ENCODE measurements around the gene HNRNPK.
A peak's percentile ranks its signal among the peaks of the same experiment; 100 is the strongest.

HNRNPK gene

DNA sequence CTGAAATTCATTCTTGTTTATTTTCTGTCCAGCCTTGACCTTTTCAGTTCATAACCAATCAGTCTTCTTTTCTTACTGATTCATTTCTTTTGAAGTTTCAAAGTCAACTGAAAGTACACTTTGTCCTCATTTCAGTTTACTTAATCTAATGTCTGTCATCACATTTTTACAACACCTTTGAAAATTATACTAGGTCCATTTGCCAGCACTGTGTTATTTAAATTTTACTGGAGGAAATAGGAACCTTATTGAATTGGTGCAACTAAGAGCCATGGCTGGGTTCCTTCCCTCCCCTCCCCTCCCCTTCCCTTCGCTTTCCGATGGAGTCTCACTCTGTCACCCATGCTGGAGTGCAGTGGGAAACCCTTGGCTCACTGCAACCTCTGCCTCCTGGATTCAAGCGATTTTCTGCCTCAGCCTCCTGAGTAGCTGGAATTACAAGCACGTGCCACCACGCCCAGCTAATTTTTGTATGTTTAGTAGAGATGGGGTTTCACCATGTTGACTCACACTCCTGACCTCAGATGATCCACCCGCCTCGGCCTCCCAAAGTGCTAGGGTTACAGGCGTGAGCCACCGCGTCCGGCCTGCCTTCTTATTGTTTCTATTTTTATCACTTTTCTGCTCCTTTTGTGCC, 6.9 kb upstream of the HNRNPK start:
- H3K27ac Mint-ChIP-seq: no peak overlapping the region
- H3K4me3 Mint-ChIP-seq: no peak overlapping the region

DNA sequence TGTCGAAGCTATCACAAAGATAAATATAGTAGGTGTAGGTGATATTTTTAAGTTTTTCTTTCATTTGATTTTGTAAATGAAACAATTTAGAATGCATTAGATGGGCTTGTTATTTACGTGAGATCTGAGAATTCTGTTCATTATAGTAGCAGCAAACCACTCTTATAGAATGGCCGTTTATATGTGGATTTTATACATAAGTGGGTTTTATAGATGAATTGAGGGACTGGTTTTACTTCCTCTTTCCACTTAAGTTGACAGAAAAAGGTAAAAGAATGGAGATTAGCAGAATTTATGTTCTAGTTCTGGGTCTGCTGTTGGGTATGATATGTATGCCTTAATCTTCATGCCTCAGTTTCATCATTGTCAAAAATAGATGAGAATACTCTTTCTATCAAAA, 6.2 kb upstream of the HNRNPK start:
- Mint-ChIP-seq H3K36me3 (ENCODE audit: low read depth) (peaks cover 29% of the 10 kb centered on the region), H3K27me3 (ENCODE audit: low read depth) (no peaks in the 10 kb centered on the region), H3K9me3 (no peaks in the 10 kb centered on the region), H3K27ac (no peak overlapping the region), H3K4me1 (ENCODE audit: low read depth) (peaks cover 28% of the 10 kb centered on the region), H3K4me3 (no peak overlapping the region)

More for the DNA sequence above, 6.9 kb upstream of the HNRNPK start:
- Mint-ChIP-seq H3K9me3 (no peaks in the 10 kb centered on the region), H3K36me3 (ENCODE audit: low read depth) (peaks cover 31% of the 10 kb centered on the region), H3K27me3 (ENCODE audit: low read depth) (no peaks in the 10 kb centered on the region), H3K4me1 (ENCODE audit: low read depth) (peaks cover 25% of the 10 kb centered on the region)

DNA sequence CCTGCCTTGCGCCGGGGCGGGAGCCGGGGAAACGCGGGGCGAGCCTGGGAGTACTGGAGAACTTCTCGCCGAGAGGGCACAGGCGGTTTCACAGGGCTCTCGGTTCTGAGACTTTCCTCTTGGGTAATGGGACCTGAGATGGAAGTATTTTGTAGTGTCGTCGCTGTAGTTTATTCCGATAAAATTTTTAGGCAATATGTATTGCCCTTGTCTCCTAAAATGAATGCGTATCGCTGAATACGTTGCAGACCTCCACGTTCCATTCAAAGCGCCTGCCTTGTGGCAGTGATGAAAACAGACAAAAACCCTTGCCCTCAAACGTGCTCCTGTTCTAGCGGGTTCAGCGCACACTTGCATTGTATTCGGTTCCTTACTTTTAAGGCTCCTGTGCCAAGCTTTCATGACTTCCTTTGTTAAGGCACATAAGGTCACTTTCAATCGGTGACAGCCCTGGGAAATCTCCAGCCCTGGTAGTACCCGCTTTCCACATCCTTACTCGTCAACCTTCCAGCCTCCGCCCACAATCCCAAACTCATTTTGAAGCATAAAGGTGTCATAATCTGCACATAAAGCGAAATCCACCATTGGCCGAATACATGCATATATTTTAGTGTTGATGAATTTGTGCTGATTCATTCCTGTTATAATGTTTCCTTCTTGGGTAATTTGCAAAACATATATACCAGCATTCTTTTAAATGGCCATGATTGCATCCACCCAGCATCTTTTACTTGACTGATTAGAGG, 1.3 kb upstream of the HNRNPK start:
- H3K4me1 Mint-ChIP-seq (ENCODE audit: low read depth): peaks cover 34% of the 10 kb centered on the region
- H3K27me3 Mint-ChIP-seq (ENCODE audit: low read depth): no peaks in the 10 kb centered on the region
- peak overlapping the region; percentile 84 for H3K27ac Mint-ChIP-seq
- H3K36me3 Mint-ChIP-seq (ENCODE audit: low read depth): peaks cover 33% of the 10 kb centered on the region
- no peaks in the 10 kb centered on the region for H3K9me3 Mint-ChIP-seq
- peak overlapping the region; percentile 96 for H3K4me3 Mint-ChIP-seq

DNA sequence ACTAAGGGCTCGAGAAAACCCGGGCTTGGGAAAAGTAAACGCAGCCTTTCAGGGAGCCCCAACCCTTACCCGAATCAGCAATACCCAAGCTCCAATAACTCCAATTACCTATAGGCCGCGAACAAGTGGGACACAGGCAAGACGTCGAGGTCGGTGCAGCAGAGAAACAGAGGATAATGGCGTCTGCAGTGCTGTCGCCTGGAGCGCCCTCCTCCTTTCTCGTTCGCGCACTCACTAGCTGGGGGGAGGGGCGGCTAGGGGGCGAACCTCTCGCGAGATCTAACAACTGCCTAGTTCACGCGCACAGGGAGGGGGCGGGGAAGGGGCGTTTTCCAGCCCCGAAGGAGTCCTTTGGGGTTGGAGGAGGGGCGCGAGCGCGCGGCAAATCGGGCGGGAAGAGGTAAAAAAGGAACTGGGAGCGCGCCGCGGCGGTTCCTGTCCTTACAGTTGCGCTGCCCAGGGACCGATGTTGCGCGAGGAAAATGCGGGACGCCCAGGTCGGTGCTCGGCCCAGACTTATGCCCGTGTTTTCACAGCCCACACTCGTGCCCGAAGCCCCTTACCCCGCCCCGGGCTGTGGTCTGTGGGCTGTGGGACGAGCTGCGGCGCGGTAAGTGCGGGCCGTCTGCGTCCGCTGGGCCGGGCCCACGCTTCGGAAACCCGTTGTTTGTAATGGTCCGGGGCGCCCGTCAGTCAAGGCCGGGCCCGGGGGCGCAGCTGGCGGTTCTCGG, 545 bp upstream of the HNRNPK start, which contains the start of gene RMI1:
RMI1 (plus strand) TSS at position 411 of the 731 bp plus-strand sequence. CDS start 20,182 bp downstream, outside the sequence.
- Mint-ChIP-seq H3K27ac (peak within 1 kb of the TSS; percentile 100), H3K4me1 (ENCODE audit: low read depth) (peaks cover 39% of the 10 kb centered on the region), H3K4me3 (peak within 1 kb of the TSS; percentile 96), H3K9me3 (no peaks in the 10 kb centered on the region), H3K27me3 (ENCODE audit: low read depth) (no peaks in the 10 kb centered on the region), H3K36me3 (ENCODE audit: low read depth) (peaks cover 41% of the 10 kb centered on the region)

DNA sequence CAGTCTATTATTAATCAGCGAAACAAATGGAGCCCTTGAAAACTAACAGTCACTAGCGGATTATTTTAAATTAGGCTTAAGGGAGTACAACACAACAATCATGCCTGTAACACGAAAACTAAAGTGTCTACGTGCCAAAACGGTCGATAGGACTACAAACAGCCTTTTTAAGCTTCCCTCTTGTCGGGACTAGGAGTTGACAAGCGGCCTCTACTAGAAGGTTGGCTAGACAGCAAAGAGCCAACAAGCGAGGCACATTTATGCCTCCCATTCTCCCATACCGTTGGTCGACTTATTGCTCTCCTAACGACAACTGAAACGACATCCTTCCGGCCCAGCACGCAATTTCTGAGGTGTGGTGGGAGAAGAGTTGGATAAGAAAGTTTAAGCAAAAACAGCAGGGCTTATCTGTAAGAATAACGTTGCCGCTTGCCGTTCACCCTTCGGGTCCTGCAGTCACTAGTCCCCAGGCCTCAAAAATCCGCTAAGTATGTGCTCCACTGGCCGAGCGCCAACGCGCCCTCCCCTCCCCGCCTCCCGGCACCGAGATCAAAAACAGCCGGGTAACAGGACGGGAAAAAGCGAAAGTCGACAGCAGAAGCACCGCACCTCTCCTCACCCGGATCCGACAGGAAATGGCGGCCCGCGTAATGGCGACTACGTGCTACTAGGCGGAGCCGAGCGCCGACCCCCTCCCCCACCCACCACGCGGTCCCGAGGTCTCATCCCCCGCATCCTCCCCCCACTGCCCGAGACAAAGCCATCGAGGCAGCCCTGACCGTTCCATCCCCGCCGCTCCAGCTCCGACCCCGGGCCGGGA, 813 bp downstream of the HNRNPK start:
- H3K4me3 Mint-ChIP-seq: peak overlapping the region; percentile 96
- peak overlapping the region; percentile 100 for H3K27ac Mint-ChIP-seq
- peaks cover 48% of the 10 kb centered on the region for H3K4me1 Mint-ChIP-seq (ENCODE audit: low read depth)
- H3K9me3 Mint-ChIP-seq: no peaks in the 10 kb centered on the region
- H3K27me3 Mint-ChIP-seq (ENCODE audit: low read depth): no peaks in the 10 kb centered on the region
- H3K36me3 Mint-ChIP-seq (ENCODE audit: low read depth): peaks cover 54% of the 10 kb centered on the region

DNA sequence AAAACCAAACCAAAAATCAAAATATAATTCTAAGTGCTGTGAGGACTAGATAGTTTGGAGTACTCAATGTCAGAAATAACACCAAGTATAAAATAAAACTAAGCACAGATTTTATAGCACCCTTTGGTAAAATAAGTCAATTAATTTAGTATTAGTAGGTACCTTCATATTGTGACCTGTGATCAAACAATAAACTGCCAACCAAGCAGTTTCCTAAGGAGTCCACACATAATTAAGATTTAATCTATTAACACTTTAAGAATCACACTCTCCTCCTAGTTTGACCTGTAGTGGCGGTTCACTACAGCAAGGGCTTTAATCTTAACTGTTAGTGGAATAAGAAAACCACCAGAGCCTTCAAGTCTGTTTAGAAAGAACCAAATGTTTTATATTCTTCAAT, 2.8 kb downstream of the HNRNPK start:
- H3K36me3 Mint-ChIP-seq (ENCODE audit: low read depth): peaks cover 61% of the 10 kb centered on the region
- H3K27ac Mint-ChIP-seq: peak overlapping the region; percentile 31
- peaks cover 42% of the 10 kb centered on the region for H3K4me1 Mint-ChIP-seq (ENCODE audit: low read depth)
- H3K9me3 Mint-ChIP-seq: no peaks in the 10 kb centered on the region
- peak overlapping the region; percentile 96 for H3K4me3 Mint-ChIP-seq
- H3K27me3 Mint-ChIP-seq (ENCODE audit: low read depth): no peaks in the 10 kb centered on the region

DNA sequence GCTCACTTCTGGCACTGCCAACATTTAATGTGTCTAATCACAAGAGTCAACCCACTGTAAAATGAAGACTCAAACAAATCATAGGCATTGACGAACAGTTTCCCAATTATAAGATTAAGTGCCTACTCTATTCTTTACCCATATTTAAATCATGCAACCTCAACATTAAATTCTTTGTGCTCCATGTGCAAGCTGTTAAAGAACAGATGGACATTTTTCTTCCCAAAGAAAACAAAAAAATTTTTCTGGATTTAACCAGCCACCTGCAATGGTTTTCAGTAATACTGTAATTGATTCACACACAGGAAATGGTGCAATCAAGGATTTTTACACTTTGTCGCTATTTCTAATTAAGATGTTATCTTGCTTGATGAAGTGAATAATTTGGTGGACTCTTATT, 3.6 kb downstream of the HNRNPK start:
- Mint-ChIP-seq H3K9me3 (no peaks in the 10 kb centered on the region), H3K36me3 (ENCODE audit: low read depth) (peaks cover 69% of the 10 kb centered on the region), H3K27ac (no peak overlapping the region), H3K4me1 (ENCODE audit: low read depth) (peaks cover 45% of the 10 kb centered on the region), H3K27me3 (ENCODE audit: low read depth) (no peaks in the 10 kb centered on the region), H3K4me3 (peak overlapping the region; percentile 46)

DNA sequence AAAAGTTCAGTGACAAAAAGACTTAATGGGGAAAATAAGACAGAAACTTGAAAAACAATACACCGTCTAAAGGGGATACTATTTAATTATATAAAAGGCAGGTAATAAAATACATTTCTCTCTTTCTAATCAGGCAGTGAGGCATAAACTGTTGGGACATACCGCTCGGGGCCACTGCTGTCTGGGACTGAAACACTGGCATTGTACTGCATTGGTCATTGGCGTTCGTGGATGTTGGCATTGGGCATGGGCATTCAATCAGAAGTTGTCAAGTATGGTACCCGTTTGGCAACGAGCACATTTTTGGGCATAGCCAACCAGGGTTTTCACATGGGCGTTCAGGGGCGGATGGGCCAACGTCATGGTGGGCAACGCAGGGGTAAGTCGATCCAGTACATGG, 4.7 kb downstream of the HNRNPK start:
- Mint-ChIP-seq H3K27ac (peak overlapping the region; percentile 42), H3K4me3 (peak overlapping the region; percentile 52), H3K36me3 (ENCODE audit: low read depth) (peaks cover 78% of the 10 kb centered on the region), H3K27me3 (ENCODE audit: low read depth) (no peaks in the 10 kb centered on the region), H3K9me3 (no peaks in the 10 kb centered on the region), H3K4me1 (ENCODE audit: low read depth) (peaks cover 45% of the 10 kb centered on the region)

DNA sequence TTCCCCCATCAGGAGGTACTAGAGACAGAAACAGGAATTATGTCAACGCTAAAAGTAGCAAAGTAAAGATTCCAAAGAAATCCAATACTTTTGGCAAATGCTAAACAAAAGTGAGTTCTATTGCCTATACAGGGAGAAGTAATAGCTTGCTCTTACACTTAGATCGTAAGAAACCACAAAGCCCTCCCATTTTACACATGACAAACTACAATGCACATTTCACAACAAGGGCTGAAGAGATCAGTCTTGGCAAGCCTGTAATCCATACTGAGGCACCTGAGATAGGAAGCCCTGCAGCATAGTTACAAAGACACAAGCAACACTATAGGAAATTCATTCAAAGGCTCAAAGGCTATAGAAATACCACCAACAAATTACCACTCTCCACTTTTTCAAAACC, 7.7 kb downstream of the HNRNPK start:
- Mint-ChIP-seq H3K27ac (no peak overlapping the region), H3K4me1 (ENCODE audit: low read depth) (peaks cover 43% of the 10 kb centered on the region), H3K4me3 (no peak overlapping the region), H3K36me3 (ENCODE audit: low read depth) (peaks cover 82% of the 10 kb centered on the region), H3K9me3 (no peaks in the 10 kb centered on the region), H3K27me3 (ENCODE audit: low read depth) (no peaks in the 10 kb centered on the region)

DNA sequence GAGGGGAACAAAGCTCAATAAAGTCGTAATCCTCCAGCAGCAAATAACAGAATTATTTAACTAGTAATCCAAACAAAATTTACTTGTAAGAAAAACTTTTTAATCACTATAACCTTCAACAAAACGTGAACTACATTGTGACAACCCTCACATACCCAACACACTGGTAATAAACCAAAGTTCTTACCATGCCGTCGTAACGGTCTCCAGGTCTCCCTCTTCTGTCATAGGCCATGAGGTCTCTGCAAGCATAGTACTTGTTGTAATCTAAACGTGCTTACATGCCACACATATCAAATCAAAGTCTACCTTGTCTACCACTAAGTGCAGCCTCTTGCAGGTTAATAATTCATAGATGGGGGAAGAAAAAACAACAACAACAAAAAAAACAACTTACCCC, 8.5 kb downstream of the HNRNPK start:
- peaks cover 38% of the 10 kb centered on the region for H3K4me1 Mint-ChIP-seq (ENCODE audit: low read depth)

DNA sequence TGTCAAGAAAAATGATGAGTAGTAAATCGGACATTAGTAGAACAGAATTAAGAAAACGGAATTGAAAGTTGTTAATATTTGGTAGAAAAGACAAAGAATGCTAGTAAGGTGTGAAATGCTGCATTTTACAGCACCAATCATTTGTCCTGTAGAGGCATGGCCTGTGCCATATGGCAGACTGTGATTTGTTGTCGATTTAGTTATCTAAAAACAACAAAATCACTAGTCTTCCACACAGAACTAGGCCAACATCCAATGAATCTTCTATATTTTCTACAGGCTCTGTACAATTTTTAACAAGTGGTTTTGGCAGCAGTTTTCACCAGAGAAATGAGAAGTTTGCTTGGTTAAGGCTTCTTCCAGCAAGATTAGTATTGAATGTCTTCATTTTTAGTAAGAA, 10.4 kb downstream of the HNRNPK start:
- H3K4me3 Mint-ChIP-seq: no peak overlapping the region
- H3K36me3 Mint-ChIP-seq (ENCODE audit: low read depth): peaks cover 68% of the 10 kb centered on the region
- H3K27me3 Mint-ChIP-seq (ENCODE audit: low read depth): no peaks in the 10 kb centered on the region
- H3K27ac Mint-ChIP-seq: no peak overlapping the region
- no peaks in the 10 kb centered on the region for H3K9me3 Mint-ChIP-seq
- peaks cover 27% of the 10 kb centered on the region for H3K4me1 Mint-ChIP-seq (ENCODE audit: low read depth)

More for the DNA sequence above, 8.5 kb downstream of the HNRNPK start:
- H3K27me3 Mint-ChIP-seq (ENCODE audit: low read depth): no peaks in the 10 kb centered on the region
- H3K9me3 Mint-ChIP-seq: no peaks in the 10 kb centered on the region
- H3K36me3 Mint-ChIP-seq (ENCODE audit: low read depth): peaks cover 78% of the 10 kb centered on the region
- no peak overlapping the region for H3K4me3 Mint-ChIP-seq
- no peak overlapping the region for H3K27ac Mint-ChIP-seq

DNA sequence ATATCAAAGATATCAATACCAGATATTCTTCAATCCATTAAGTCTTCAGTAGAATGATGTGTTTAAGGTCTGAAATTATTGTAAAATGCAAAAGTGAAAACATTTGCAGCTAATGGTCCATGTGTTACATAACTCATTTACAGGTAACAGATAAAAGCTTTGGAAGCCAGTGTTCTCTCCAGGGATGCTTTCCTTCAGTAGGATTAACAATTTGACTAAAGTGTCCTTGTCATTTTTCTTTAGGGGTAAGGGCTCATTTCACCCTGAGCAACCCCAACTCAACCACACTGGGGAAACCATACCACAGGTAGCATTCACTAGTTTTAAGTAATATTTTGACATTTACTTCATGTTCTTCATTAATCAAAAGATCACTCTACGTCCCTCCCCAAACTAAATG, 12.9 kb downstream of the HNRNPK start:
- Mint-ChIP-seq H3K4me3 (no peak overlapping the region), H3K27ac (no peak overlapping the region), H3K27me3 (ENCODE audit: low read depth) (no peaks in the 10 kb centered on the region), H3K36me3 (ENCODE audit: low read depth) (peaks cover 53% of the 10 kb centered on the region), H3K4me1 (ENCODE audit: low read depth) (peaks cover 17% of the 10 kb centered on the region), H3K9me3 (no peaks in the 10 kb centered on the region)

DNA sequence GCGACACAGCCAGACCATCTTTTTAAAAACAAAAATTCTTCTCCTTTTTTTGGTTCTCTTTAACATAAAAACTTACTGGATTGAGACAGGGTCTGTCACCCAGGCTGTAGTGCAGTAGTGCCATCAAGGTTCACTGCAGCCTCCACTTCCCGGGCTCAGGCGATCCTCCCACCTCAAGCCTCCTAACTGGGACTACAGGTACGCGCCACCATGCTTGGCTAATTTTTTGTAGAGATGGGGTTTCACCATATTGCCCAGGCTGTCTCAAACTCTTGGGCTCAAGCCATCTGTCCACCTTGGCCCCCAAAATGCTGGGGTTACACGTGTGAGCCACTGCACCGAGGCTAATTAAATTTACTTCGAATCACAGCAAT, 13.8 kb downstream of the HNRNPK start:
- H3K9me3 Mint-ChIP-seq: no peaks in the 10 kb centered on the region
- peaks cover 11% of the 10 kb centered on the region for H3K4me1 Mint-ChIP-seq (ENCODE audit: low read depth)
- no peak overlapping the region for H3K4me3 Mint-ChIP-seq
- peaks cover 44% of the 10 kb centered on the region for H3K36me3 Mint-ChIP-seq (ENCODE audit: low read depth)
- H3K27me3 Mint-ChIP-seq (ENCODE audit: low read depth): no peaks in the 10 kb centered on the region
- no peak overlapping the region for H3K27ac Mint-ChIP-seq

All from T-helper 1 cell treated with Interleukin-12 subunit alpha and Interleukin-12 subunit beta and Interleukin-4 antibody, amounts not matched to agents 30 μg/mL and 1 μg/mL, for 36 hours (primary cell).